HG02571 (cell line): ENCODE data around the gene MAD1L1.
"Not testable (repeated sequence)": the region's sequence is repeated elsewhere in the genome, so short reads cannot be mapped to it uniquely, and the experiment has no call there.

Experiments used
- ATAC-seq: cut with Tn5 transposase; IDR thresholded peaks from one replicate; pipeline ENCODE4 v1.9.1; 2021; ENCODE audit warnings: mild to moderate bottlenecking, moderate library complexity; ENCODE audit not compliant: unreplicated experiment

MAD1L1 gene

DNA sequence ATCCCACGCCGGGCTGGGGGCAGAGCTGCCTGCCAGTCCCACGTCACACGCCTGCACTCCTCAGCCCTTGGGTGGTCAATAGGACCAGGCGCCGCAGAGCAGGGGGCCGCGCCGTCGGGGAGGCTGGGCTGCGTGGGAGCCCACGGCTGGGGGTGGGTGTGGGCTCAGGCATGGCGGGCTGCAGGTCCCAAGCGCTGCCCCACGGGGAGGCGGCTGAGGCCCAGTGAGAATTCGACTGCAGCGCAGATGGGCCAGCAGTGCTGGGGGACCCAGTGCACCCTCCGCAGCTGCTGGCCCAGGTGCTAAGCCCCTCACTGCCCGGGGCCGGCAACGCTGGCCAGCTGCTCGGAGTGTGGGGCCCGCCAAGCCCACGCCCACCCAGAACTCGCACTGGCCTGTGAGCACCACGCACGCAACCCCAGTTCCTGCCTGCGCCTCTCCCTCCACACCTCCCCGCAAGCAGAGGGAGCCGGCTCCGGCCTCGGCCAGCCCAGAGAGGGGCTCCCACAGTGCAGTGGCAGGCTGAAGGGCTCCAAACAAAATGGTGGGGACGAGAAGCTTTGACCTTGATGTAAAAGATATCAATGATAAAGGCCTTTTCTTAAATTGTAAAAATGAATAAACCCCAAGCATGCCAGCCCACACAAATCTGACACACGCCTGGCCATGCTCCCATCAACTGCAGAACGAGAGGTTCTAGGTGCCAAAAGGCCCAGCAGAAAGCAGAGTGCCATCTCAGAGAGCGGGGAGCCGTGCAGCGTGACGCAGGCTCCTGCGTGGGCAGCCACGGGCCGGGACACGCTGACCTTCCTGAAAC is 255.5 kb downstream of the MAD1L1 start:
- ATAC-seq, result no peak

- not testable (repeated sequence) for ATAC-seq
Measured at GRCh38 chr7:1976521-1976920, 256.2 kb downstream of the MAD1L1 start.

GRCh38 chr7:1975581-1975980 is 257.2 kb downstream of the MAD1L1 start:
- ATAC-seq, result no peak

GRCh38 chr7:1975179-1975578 is 257.6 kb downstream of the MAD1L1 start:
- ATAC-seq, result no peak

DNA sequence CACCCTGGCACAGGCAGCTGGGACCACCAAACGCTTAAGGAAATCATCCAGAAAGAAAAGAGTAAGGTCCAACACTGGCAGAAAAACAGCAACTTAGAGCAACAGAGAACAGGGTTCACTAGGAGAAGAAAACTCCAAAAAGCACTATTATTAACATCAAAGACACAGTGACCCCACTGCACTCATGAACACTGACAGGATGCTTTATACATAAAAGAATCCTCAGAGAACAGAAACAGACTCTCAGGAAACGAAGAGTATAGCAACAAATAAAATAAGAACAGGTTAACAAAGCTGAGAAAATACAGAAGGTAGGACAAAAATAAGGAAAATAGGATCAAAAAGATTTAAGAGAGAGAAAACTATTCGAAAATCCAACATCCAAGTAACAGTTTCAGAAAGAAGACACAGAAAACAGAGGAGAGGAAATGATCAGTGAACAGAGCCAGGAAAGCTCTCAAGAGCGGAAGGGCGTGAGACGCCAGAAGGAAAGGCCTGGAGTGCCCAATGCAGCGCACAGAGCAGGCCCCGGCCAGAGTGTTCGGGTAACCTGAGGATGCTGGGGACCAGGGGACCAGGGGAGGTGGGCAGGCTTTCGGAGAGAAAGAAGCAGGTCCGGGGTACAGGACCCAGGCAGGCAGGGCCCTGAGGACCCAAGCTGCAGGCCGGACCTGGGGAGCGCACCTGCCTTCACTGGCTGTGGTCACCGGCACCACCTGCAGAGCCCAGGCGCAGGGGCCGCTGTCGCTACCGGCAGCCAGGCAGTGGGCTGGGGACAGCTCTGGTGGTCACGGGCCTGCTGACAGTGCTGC is 258.2 kb downstream of the MAD1L1 start:
- ATAC-seq, result no peak

DNA sequence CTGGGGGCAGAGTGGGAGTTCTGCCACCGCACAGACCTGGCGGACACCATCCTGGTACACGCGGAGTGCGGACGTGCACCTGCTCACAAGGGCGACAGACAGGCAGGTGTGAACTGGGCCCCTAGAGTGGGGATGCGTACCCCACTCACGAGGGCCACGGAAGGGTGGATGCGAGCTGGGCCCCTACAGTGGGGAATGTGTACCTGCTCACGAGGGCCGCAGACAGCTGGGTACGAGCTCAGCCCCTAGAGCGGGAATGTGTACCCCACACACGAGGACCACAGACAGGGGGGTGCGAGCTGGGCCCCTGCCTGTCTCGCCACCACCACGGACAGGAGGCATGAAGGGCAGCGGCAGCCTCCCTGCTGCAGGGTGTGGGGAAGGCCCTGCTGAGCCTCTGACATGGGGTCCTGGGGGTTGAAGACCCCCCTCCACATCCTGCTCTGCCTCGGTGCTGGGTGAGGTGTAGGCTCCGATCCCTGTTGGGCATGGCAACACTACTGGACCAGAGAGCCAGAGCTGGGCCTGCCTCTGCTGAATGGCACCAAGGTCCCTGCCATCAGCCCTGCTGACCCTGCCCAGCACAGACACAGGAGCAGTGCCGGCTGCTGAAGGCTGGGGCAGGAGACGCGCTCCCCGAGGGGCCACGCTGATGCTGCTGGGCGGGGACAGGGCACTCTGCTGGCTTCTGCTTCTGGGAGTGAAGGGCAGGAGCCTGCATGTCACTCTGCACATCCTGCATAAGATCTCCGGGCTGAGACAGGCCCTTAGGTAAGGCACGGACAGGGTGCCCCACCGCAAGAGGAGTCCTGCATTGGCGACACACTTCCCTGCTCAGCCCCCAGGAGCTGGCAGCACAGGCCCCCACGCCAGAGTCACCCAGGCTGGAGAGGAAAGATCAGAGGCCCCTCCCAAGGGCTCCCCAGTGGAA is 259.2 kb downstream of the MAD1L1 start:
- ATAC-seq, result no peak

GRCh38 chr7:1972744-1973143 is 260.0 kb downstream of the MAD1L1 start:
- no peak for ATAC-seq

DNA sequence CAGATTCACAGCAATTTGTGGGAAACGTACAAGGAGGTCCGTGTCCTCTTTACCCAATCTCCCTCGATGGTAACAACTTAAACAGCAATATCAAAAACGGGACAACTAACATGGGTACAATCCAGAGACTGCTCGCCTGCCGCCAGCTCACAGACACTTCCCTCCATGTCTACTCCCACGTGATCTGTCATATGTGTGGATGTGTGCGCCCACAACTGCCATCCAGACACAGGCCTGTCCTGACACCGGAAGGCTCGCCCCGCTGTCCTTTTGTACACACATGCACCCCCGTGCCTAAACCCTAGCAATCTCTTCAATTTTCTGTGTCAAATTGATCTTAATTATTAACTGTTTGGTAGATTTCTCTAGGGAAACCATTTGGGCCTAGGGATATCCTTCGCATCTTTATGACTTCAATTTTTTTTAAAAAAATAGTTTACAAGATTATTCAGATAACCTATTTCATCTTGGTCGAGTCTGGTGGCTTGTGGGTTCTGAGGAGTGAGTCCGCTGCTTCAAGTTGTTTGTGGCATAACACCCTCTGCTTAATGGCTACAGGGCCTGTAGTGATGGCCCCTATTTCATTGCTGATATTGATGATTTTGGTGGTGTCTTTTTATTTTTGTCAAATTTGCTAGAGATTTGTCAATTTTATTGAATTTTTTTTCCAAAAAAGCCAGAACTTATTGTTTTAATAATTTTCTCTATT is 260.6 kb downstream of the MAD1L1 start:
- ATAC-seq, result no peak

DNA sequence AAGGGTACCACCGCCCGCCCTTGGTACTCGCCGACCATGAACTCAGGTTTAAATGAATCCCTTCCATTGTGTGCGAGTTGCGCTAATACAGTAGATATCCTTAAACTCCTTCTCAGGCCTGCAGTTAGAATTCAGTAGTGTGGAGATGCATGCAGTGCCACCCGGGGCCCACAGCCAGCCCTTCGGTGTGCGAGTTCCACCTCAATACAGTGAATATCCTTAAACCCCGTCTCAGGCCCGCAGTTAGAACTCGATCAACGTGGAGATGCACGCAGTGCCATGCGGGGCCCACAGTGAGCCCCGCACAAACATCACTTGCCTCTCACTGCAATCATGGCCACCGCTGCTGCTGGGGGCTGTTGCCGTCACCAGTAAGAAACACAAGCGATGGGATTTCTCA is 261.9 kb downstream of the MAD1L1 start:
- no peak for ATAC-seq

- not testable (repeated sequence) for ATAC-seq
Measured at GRCh38 chr7:1970285-1970660, 262.5 kb downstream of the MAD1L1 start.

DNA sequence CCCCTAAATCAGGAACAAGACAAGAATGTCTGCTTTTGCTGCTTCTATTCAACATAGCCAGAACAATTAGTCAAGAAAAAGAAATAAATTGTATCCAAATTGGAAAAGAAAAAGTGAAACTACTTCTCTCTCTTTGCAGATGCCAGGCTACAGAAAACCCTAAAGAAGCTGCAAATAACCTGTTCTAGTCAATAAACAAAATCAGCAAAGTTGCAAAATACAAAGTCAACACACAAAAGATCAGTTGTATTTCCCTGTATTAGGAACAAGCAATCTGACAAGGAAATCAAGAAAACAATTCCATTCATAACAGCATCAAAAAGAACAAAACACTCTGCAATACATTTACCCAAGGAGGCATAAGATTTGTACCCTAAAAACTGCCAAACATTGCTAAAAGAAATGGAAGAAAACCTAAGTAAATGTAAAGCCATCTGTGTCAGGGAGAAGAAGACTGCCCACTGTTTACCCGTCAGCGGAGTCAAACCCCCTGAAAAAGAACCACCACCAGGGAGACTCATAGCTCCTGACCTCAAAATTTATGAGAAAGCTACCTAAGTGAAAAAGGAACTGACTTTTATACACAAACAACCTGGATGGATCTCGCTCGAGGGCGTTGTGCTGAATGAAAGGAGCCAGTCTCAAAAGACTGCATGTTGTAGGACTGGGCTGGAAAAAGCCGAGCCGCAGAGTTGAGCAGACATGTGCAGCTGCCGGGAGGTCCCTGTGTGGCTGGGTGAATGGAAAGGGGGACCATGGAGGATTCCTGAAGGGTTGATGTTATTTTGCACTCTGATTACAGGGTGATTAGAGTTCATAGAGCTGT is 263.1 kb downstream of the MAD1L1 start:
- ATAC-seq, result no peak

- no peak for ATAC-seq
Measured at GRCh38 chr7:1968397-1969111, 264.2 kb downstream of the MAD1L1 start.

- no peak for ATAC-seq
Measured at GRCh38 chr7:1967512-1968396, 265.0 kb downstream of the MAD1L1 start.

GRCh38 chr7:1966631-1967200 is 266.0 kb downstream of the MAD1L1 start:
- ATAC-seq, result no peak

DNA sequence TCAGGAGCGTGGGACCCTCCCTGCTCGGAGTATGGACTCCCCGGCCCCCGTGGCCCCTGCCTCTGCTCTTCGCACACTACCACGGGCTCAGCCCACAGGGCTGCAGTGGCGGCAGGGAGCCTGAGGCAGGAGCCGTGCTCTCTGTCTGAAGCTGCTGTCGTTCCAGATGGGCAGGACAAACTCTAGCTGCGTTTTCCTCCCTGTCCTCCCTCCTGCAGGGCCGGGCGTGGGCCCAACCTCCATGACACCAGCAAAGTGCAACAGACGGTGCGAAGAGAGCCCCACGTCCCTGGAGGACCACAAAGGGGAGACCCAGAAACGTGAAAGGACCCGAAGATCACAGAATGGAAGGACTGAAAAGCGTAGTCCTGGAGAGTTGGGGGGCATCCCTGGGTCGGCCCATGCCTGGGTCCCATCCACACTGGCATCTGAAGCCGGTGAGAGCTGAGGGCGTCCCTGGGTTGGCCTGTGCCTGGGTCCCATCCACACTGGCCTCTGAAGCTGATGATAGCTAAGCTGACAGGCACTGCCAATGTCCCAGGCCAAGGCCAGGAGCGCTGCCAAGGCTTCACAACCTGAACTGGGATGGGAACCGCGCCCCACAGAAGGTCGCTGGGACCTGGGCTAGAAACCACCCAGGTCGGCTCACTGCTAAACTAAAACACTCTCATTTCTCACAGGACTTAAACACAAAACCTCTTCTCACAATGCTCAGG is 267.0 kb downstream of the MAD1L1 start:
- no peak for ATAC-seq

GRCh38 chr7:1964913-1965578 is 267.7 kb downstream of the MAD1L1 start:
- no peak for ATAC-seq
